IPS-18a (cell line): ENCODE results near the gene ATP1A2.

Experiments used
- H3K27ac ChIP-seq: one replicate; pipeline ENCODE4 v1.5.1; 2013; ENCODE audit warnings: low read length
- H3K27me3 ChIP-seq: one replicate; pipeline ENCODE4 v1.6.1; 2013; ENCODE audit warnings: mild to moderate bottlenecking, low read length; ENCODE audit not compliant: control insufficient read depth, insufficient read depth
- H3K36me3 ChIP-seq: one replicate; pipeline ENCODE4 v1.6.1; 2013; ENCODE audit warnings: low read depth, low read length; ENCODE audit not compliant: control insufficient read depth
- H3K4me1 ChIP-seq: one replicate; pipeline ENCODE4 v1.6.1; 2013; ENCODE audit warnings: low read depth, low read length; ENCODE audit not compliant: control insufficient read depth
- H3K4me3 ChIP-seq: one replicate; pipeline ENCODE4 v1.5.1; 2013; ENCODE audit warnings: low read length
- H3K9ac ChIP-seq: one replicate; pipeline ENCODE4 v1.6.1; 2013; ENCODE audit warnings: mild to moderate bottlenecking, low read length, moderate library complexity
- H3K9me3 ChIP-seq: one replicate; pipeline ENCODE4 v1.6.1; 2013; ENCODE audit warnings: low read depth, low read length; ENCODE audit not compliant: control insufficient read depth

ATP1A2 gene

GRCh38 chr1:160078512-160079195, 36.9 kb upstream of the ATP1A2 start:
- Histone ChIP-seq H3K36me3 (no peaks in the 10 kb centered on the region), H3K27me3 (peaks cover 49% of the 10 kb centered on the region), H3K9ac (no peak overlapping the region), H3K4me1 (no peaks in the 10 kb centered on the region), H3K27ac (no peak overlapping the region), H3K9me3 (no peaks in the 10 kb centered on the region), H3K4me3 (no peak overlapping the region)

- no peaks in the 10 kb centered on the region for H3K9me3 ChIP-seq
- H3K9ac ChIP-seq, result no peak overlapping the region
- H3K27me3 ChIP-seq, result peaks cover 56% of the 10 kb centered on the region
- no peaks in the 10 kb centered on the region for H3K36me3 ChIP-seq
- no peak overlapping the region for H3K4me3 ChIP-seq
- H3K4me1 ChIP-seq, result no peaks in the 10 kb centered on the region
- H3K27ac ChIP-seq, result no peak overlapping the region
These were observed 36.1 kb upstream of the ATP1A2 start for GRCh38 chr1:160079448-160079847.

- Histone ChIP-seq H3K27ac (no peak overlapping the region), H3K9me3 (no peaks in the 10 kb centered on the region), H3K36me3 (no peaks in the 10 kb centered on the region), H3K4me3 (no peak overlapping the region), H3K9ac (no peak overlapping the region), H3K27me3 (peaks cover 66% of the 10 kb centered on the region), H3K4me1 (no peaks in the 10 kb centered on the region)
These were observed 35.0 kb upstream of the ATP1A2 start for GRCh38 chr1:160080381-160081100.

- Histone ChIP-seq H3K4me1 (peaks cover 5% of the 10 kb centered on the region), H3K27ac (no peak within 1 kb of the TSS), H3K36me3 (no peaks in the 10 kb centered on the region), H3K9ac (no peak within 1 kb of the TSS), H3K9me3 (no peaks in the 10 kb centered on the region), H3K4me3 (no peak within 1 kb of the TSS), H3K27me3 (peaks cover 66% of the 10 kb centered on the region)
These were observed 34.2 kb upstream of the ATP1A2 start, which contains the start of gene KCNJ9 for GRCh38 chr1:160081261-160081936. TSS of gene KCNJ9 (plus strand) at chr1:160081538. CDS start at chr1:160084031, 2,493 bp downstream.

- Histone ChIP-seq H3K4me1 (peaks cover 5% of the 10 kb centered on the region), H3K27me3 (peaks cover 66% of the 10 kb centered on the region), H3K4me3 (no peak overlapping the region), H3K36me3 (no peaks in the 10 kb centered on the region), H3K9me3 (no peaks in the 10 kb centered on the region), H3K27ac (no peak overlapping the region), H3K9ac (no peak overlapping the region)
These were observed 33.1 kb upstream of the ATP1A2 start for GRCh38 chr1:160082487-160082886.

GRCh38 chr1:160082926-160083325, 32.6 kb upstream of the ATP1A2 start:
- peaks cover 66% of the 10 kb centered on the region for H3K27me3 ChIP-seq
- peaks cover 5% of the 10 kb centered on the region for H3K4me1 ChIP-seq
- H3K4me3 ChIP-seq, result no peak overlapping the region
- H3K9me3 ChIP-seq, result no peaks in the 10 kb centered on the region
- no peaks in the 10 kb centered on the region for H3K36me3 ChIP-seq
- no peak overlapping the region for H3K27ac ChIP-seq
- no peak overlapping the region for H3K9ac ChIP-seq

GRCh38 chr1:160083968-160084770, 31.4 kb upstream of the ATP1A2 start:
- H3K4me3 ChIP-seq, result no peak overlapping the region
- no peak overlapping the region for H3K9ac ChIP-seq
- H3K27ac ChIP-seq, result no peak overlapping the region
- peaks cover 62% of the 10 kb centered on the region for H3K27me3 ChIP-seq
- no peaks in the 10 kb centered on the region for H3K36me3 ChIP-seq
- no peaks in the 10 kb centered on the region for H3K9me3 ChIP-seq
- H3K4me1 ChIP-seq, result peaks cover 5% of the 10 kb centered on the region

GRCh38 chr1:160084771-160085321, 30.7 kb upstream of the ATP1A2 start:
- Histone ChIP-seq H3K27me3 (peaks cover 55% of the 10 kb centered on the region), H3K36me3 (no peaks in the 10 kb centered on the region), H3K4me1 (peaks cover 5% of the 10 kb centered on the region), H3K4me3 (no peak overlapping the region), H3K27ac (no peak overlapping the region), H3K9ac (no peak overlapping the region), H3K9me3 (no peaks in the 10 kb centered on the region)

GRCh38 chr1:160085686-160086455, 29.7 kb upstream of the ATP1A2 start:
- Histone ChIP-seq H3K9ac (no peak overlapping the region), H3K4me1 (peaks cover 5% of the 10 kb centered on the region), H3K27me3 (peaks cover 45% of the 10 kb centered on the region), H3K4me3 (no peak overlapping the region), H3K27ac (no peak overlapping the region), H3K36me3 (peaks cover 5% of the 10 kb centered on the region), H3K9me3 (no peaks in the 10 kb centered on the region)

- H3K27ac ChIP-seq, result no peak overlapping the region
- no peak overlapping the region for H3K4me3 ChIP-seq
- peaks cover 5% of the 10 kb centered on the region for H3K36me3 ChIP-seq
- H3K27me3 ChIP-seq, result peaks cover 39% of the 10 kb centered on the region
- H3K9ac ChIP-seq, result no peak overlapping the region
- H3K4me1 ChIP-seq, result peaks cover 5% of the 10 kb centered on the region
- H3K9me3 ChIP-seq, result no peaks in the 10 kb centered on the region
These were observed 29.1 kb upstream of the ATP1A2 start for GRCh38 chr1:160086456-160086892.
